GM18909 (cell line): ENCODE results near the gene PLXNB1.

Experiments
- ATAC-seq: cut with Tn5 transposase; IDR thresholded peaks from one replicate; pipeline ENCODE4 v1.9.1; 2021; ENCODE audit warnings: mild to moderate bottlenecking; ENCODE audit not compliant: unreplicated experiment, poor library complexity

PLXNB1 gene

GRCh38 chr3:48434591-48435222 is 4.8 kb upstream of the PLXNB1 start:
- ATAC-seq = no peak

GRCh38 chr3:48433472-48434118 is 3.7 kb upstream of the PLXNB1 start:
- no peak for ATAC-seq

- no peak for ATAC-seq
Observed at GRCh38 chr3:48432411-48433371, 2.8 kb upstream of the PLXNB1 start.

GRCh38 chr3:48431224-48432029 is 1.5 kb upstream of the PLXNB1 start:
- ATAC-seq = no peak

GRCh38 chr3:48430708-48431101 is 819 bp upstream of the PLXNB1 start:
- ATAC-seq = no peak

GRCh38 chr3:48429317-48429959 is 448 bp downstream of the PLXNB1 start:
- peak; percentile 40 for ATAC-seq

- ATAC-seq = peak; percentile 35
Observed at GRCh38 chr3:48428572-48429316, 1.1 kb downstream of the PLXNB1 start.

GRCh38 chr3:48428088-48428571 is 1.8 kb downstream of the PLXNB1 start:
- no peak for ATAC-seq

- no peak for ATAC-seq
Observed at GRCh38 chr3:48427630-48427962, 2.3 kb downstream of the PLXNB1 start.

GRCh38 chr3:48426944-48427629 is 2.8 kb downstream of the PLXNB1 start:
- no peak for ATAC-seq

GRCh38 chr3:48426401-48426909 is 3.4 kb downstream of the PLXNB1 start:
- ATAC-seq = no peak

GRCh38 chr3:48425281-48425812 is 4.5 kb downstream of the PLXNB1 start:
- no peak for ATAC-seq

GRCh38 chr3:48423883-48424695 is 5.8 kb downstream of the PLXNB1 start:
- ATAC-seq = no peak

- ATAC-seq = no peak
Observed at GRCh38 chr3:48423241-48423882, 6.5 kb downstream of the PLXNB1 start.

- ATAC-seq = no peak
Observed at GRCh38 chr3:48422681-48423080, 7.2 kb downstream of the PLXNB1 start.

- no peak for ATAC-seq
Observed at GRCh38 chr3:48422272-48422671, 7.6 kb downstream of the PLXNB1 start.

GRCh38 chr3:48420561-48420960 is 9.3 kb downstream of the PLXNB1 start:
- ATAC-seq = no peak
